Measurements from ENCODE around the gene ANKRD18A.

The ANKRD18A gene

DNA sequence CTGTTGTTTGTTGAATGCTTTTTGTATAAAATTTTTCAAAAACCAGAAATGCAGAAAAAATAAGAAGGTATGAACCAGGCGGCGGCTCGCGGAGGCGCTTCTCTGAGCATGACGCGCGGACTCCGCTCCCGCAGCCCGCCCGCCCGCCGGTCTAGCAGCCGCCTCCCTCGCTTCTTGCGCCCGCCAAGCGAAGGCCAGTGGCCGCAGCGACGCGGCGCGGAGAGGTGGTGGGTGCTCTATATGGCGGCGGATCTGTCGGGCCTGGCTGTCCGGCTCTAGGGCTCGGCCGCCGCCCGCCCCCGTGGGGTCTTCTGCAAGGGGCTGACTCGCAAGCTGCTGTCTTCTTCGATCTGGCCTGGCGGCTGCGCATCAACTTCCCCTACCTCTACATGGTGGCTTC lies 93.8 kb downstream of the ANKRD18A start:
- no peak for DNase-seq

- DNase-seq, result no peak
Observed at GRCh38 chr9:38523121-38523520, 97.3 kb downstream of the ANKRD18A start.

DNA sequence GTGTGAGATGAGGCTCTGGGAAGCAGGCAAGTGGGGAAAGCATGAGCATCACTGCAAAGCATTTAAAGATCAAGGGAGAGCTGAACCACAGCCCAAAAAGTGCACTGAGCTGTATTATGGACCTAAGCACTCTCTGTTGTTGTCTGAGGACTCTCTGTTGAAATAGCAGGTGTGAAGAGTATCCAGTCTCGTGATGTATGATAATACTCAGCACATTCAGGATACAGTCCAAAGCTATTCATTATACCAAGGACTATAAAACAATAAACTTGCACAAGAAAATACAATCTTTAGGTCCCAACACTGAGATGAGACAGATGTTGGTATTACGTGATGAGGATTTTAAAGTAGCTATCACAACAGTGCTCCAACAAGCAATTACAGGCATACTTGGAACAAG lies 98.6 kb downstream of the ANKRD18A start:
- DNase-seq, result no peak
